GM10847 (cell line): Measurements from ENCODE around the gene PAPPA.

Source experiments
- POLR2A ChIP-seq: IDR thresholded peaks from 2 replicates; pipeline ENCODE4 v1.6.1; 2011; ENCODE audit not compliant: insufficient read length; ENCODE audit errors: extremely low read depth

Gene PAPPA

GRCh38 chr9:116389541-116390302 is 236.1 kb downstream of the PAPPA start:
- no peak for TF ChIP-seq POLR2A

GRCh38 chr9:116390303-116391228 is 237.0 kb downstream of the PAPPA start:
- TF ChIP-seq POLR2A: no peak

- no peak for TF ChIP-seq POLR2A
Observed at GRCh38 chr9:116391306-116391900, 237.8 kb downstream of the PAPPA start.

GRCh38 chr9:116393198-116393597 is 239.6 kb downstream of the PAPPA start:
- no peak for TF ChIP-seq POLR2A

- TF ChIP-seq POLR2A: no peak
Observed at GRCh38 chr9:116394070-116394469, 240.5 kb downstream of the PAPPA start.

- TF ChIP-seq POLR2A: no peak
Observed at GRCh38 chr9:116394894-116395698, 241.5 kb downstream of the PAPPA start.

GRCh38 chr9:116395699-116396037 is 242.1 kb downstream of the PAPPA start:
- TF ChIP-seq POLR2A: no peak

GRCh38 chr9:116403171-116403570 is 249.6 kb downstream of the PAPPA start:
- TF ChIP-seq POLR2A: no peak

- TF ChIP-seq POLR2A: no peak
Observed at GRCh38 chr9:116404228-116404627, 250.6 kb downstream of the PAPPA start.

- no peak for TF ChIP-seq POLR2A
Observed at GRCh38 chr9:116405321-116405720, 251.7 kb downstream of the PAPPA start.

GRCh38 chr9:116406469-116406868 is 252.9 kb downstream of the PAPPA start:
- TF ChIP-seq POLR2A: no peak

- TF ChIP-seq POLR2A: no peak
Observed at GRCh38 chr9:116409129-116409528, 255.5 kb downstream of the PAPPA start.

- no peak for TF ChIP-seq POLR2A
Observed at GRCh38 chr9:116409638-116410037, 256.0 kb downstream of the PAPPA start.

- no peak for TF ChIP-seq POLR2A
Observed at GRCh38 chr9:116411506-116411905, 257.9 kb downstream of the PAPPA start.

- no peak for TF ChIP-seq POLR2A
Observed at GRCh38 chr9:116414374-116414773, 260.8 kb downstream of the PAPPA start.

GRCh38 chr9:116416421-116416820 is 262.8 kb downstream of the PAPPA start:
- no peak for TF ChIP-seq POLR2A

GRCh38 chr9:116417464-116417863 is 263.9 kb downstream of the PAPPA start:
- TF ChIP-seq POLR2A: no peak
